Right renal pelvis (tissue), 4 donors: ENCODE data around the gene CDH13. TPM values are rescaled to one million over a fixed set of nuclear protein-coding genes. Genes with fewer than 3 reads are reported as not detected.

ENCODE experiments used
- DNase-seq, 4 donors: peaks; one replicate each; pipeline ENCODE4 v3.0.0-alpha.2; 2013; ENCODE audit warnings: low read depth in 4 of 4, low spot score in 3 of 4, missing footprints in 1 of 4
- polyA plus RNA-seq, 4 donors: library from polyadenylated mRNA; unstranded; fragments of 120-200 nt; gene quantifications; one replicate each; pipeline ENCODE4 v1.2.1, GENCODE V29; 2013; ENCODE audit not compliant: insufficient read length in 4 of 4

The CDH13 gene
- polyA plus RNA-seq, 4 donors: 10.1 to 16.5 (median 13.4) TPM

DNA sequence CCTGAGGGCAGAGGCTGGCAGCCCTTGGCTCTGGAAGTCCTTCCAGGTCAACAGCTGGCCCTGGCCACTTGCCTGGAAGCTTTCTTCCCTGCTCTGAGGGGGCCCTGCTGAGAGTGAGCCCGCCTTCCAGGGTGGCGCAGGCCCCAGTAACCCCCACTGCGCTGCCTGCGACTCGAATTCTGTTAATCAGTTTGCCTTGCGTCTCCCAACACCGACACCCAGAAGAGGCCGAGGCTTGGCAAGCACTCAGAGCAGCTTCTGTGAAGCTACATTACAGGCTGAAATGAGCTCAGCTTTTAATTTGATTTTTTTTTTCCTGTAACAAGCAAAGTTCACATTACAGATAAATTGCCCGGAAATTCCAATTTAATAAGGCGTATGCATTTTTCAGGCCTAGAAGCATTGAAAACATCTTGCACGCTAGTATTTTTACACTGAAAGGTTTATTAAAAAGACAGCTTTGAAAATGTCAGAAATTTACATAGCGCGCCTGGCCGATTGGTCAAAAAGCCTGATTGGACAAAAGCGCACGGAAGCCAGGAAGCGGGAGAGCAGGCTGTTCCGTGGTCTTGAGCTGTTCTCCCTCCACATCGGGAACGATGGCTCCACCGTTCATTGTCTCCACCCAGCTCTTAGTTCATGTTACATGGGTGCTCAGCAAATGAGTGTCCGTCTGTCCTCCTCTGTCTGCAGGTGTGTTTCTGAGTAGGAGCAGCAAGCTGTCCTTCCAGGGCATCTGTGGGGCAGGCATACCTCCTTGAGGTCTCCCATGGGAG is 1115.5 kb downstream of the CDH13 start:
- DNase-seq: no peak

DNA sequence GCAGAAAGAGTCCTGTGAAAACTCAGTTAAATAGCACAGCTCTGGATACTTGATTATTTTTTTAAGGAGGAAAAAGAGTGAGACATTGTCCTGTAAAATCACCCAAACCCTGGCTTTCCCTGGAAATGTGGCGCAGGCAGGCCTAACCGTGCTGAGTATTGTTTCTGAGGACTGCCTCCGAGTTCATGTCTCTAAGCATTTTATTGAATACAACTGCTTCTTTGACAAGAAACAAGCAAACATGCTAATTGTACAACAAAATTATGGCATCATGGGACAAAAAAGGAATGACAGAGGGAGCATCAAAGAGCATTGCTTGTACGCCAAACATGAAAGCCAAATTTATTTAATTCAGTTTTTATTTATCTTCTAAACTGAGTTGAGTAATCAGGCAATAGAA is 1116.5 kb downstream of the CDH13 start:
- no peak for DNase-seq

- no peak for DNase-seq
These were observed 1117.0 kb downstream of the CDH13 start for GRCh38 chr16:83743720-83744119.

GRCh38 chr16:83744441-83744981 is 1117.7 kb downstream of the CDH13 start:
- peak in 2 of 4 donors; percentile 3 to 12 for DNase-seq

DNA sequence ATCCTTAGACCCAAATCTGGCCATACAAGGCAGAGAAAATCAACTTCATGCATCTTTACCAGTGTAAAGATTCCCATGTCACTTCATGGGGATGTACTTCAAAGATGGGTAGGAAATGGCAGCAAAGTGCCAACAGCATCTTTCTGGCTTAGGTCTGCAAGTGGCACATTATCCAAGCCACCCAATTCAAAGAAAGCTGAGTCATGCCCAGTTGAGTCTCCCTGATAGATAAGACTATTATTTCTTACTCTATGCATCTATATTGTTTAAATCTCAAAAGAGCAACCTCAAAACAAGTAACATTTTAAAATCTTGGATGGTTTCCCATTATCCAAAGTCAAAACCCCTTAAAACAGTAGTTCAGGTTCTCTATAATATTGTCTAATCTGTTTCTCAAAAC is 1119.8 kb downstream of the CDH13 start:
- DNase-seq: no peak

- peak in 1 of 4 donors; percentile 27 for DNase-seq
These were observed 1121.2 kb downstream of the CDH13 start for GRCh38 chr16:83747936-83748335.

GRCh38 chr16:83755391-83755790 is 1128.6 kb downstream of the CDH13 start:
- no peak for DNase-seq

GRCh38 chr16:83762141-83762991 is 1135.6 kb downstream of the CDH13 start:
- no peak for DNase-seq

DNA sequence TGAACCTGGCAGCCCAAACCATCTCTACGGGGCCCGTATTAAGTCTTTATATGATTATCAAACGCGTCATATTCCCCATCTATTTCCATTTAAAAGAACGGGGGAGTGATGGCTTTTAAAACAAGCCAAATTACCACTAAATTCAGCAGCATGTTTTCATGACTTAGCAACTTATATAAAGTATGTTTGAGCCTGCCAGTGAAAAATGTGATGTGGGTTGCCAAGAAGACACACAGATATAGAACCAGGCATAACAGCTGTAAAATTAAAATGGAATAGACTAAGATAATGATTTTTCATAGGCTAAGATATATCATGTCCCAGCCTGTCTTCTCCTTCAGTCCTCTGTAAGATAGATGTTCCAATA is 1136.2 kb downstream of the CDH13 start:
- DNase-seq: no peak

- no peak for DNase-seq
These were observed 1142.2 kb downstream of the CDH13 start for GRCh38 chr16:83768986-83769385.

DNA sequence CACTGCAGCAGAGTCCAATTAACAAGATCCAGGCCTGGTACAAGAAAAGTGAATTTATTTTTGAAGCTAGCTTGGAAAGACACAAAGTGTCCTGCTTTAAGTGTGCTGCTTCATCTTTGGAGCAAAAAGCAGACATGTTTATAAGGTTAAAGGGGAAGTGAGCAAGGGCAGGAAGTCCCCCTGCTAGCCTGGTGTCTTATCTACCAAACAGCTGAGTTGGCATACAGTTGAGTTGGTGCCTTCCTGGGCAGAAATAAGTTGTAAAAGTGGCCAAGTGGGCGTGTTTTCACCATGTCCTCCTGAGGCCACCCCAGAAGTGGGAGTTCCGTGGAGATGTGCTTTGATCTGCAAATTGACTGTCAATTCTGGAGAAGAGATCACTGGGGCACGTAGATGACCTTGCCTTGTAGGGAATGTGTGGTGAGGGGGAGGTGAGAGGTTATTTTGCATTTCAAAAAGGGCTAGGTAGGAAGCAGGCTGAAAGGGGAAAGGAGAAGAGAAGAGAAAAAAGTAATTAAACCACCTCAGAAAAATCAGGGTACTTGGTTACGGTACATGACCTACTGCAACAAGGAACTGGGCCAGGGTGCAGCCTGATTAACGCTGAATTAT is 1142.7 kb downstream of the CDH13 start:
- DNase-seq: no peak

- no peak for DNase-seq
These were observed 1144.7 kb downstream of the CDH13 start for GRCh38 chr16:83771306-83771942.

DNA sequence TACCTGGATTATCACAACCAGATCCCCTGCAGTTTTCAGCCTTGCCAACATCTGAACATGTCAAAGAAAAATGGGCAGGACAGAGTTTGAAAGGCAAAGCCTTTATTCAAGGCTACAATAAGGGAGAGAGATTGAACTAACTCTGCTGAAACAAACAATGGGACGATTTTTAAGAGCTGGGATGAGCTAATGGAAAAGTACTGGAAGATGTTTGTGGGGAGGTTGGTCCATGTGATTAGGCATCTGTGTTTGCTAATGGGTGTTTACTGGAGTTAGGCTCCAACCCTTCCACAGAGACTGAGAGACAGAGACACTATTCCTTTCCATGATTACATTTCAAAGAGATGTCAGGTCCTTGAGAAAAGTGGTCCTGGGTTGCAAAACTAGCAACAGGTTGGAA is 1146.0 kb downstream of the CDH13 start:
- DNase-seq: no peak

- DNase-seq: no peak
These were observed 1147.3 kb downstream of the CDH13 start for GRCh38 chr16:83774066-83774465.

- DNase-seq: no peak
These were observed 1150.2 kb downstream of the CDH13 start for GRCh38 chr16:83776944-83777343.

DNA sequence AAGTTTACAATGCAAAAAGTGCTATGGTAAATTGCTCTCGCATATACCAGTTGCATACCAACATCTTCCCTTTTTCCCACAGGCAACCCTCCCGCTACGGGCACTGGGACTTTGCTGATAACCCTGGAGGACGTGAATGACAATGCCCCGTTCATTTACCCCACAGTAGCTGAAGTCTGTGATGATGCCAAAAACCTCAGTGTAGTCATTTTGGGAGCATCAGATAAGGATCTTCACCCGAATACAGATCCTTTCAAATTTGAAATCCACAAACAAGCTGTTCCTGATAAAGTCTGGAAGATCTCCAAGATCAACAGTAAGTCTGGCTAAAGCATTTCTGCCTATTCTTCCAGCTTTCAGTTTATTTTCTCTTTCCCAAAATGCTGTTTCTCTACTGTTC is 1153.1 kb downstream of the CDH13 start:
- no peak for DNase-seq

DNA sequence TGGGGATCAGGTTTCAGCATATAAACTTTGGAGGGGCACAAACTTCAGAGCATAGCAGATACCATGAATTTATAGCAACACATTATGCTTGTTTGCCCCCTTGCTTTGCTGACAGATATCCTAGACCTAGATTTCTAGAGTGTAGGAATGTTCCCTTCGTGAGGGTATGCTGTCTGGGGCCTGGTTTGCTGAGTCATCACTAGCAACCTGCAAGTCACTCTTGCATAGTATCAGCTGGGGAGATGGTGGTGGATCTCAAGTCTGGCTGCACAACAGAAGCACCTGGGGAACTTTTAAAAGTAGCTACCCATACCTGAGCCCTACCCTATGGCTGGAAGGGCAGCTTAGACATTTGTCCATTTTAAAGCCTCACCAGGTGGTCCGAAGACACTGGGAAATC is 1158.7 kb downstream of the CDH13 start:
- no peak for DNase-seq

GRCh38 chr16:83789642-83790401 is 1163.1 kb downstream of the CDH13 start:
- no peak for DNase-seq

- no peak for DNase-seq
These were observed 1165.1 kb downstream of the CDH13 start for GRCh38 chr16:83791916-83792315.

DNA sequence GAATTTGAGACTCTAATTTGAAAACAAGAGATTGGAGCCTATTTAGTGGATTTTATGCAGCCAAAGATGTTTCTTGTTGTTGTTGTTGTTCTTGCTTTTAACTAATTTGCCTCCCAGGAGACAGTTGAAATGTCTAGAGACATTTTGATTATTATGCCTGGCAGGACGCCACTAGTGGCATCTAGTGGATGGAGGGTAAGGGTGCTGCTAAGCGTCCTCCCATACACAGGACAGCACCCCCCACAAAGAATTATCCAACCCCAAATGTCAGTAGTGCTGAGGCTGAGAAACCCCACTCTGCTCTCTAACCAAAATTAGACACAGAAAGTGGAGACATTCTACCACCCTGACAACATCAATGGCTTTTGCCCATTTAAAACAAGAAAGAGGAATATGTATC is 1165.6 kb downstream of the CDH13 start:
- no peak for DNase-seq
